K562 (cell line): ENCODE results near the gene FCGR3A. TPM values are rescaled to one million over a fixed set of nuclear protein-coding genes. Genes with fewer than 3 reads are reported as not detected.
A peak's percentile ranks its signal among the peaks of the same experiment; 100 is the strongest.
"Not testable (repeated sequence)": the region's sequence is repeated elsewhere in the genome, so short reads cannot be mapped to it uniquely, and the experiment has no call there.

Experiments used
- ATAC-seq: fragments of 200-7000 bp; cut with Tn5 transposase; 3 replicates; pipeline ENCODE4 v1.9.1; 2020; ENCODE audit warnings: moderate library complexity
- BruUV-seq: library from RNA; stranded (reverse); fragments of 400-500 nt; replicated peaks from 2 replicates; lab custom pipeline; 2021; lab: Mats Ljungman, UMichigan
- CTCF ChIA-PET: fragments of 300-600 bp; formaldehyde crosslinking; extraction: SDS; loops from one replicate; lab custom pipeline; 2021; ENCODE audit warnings: low intra/inter-chr PET ratio; lab: Yijun Ruan, JAX
- POLR2A ChIA-PET: fragments of 300-600, 350-650 bp; sonication (Branson Sonifier 250); formaldehyde crosslinking; extraction: SDS; loops from one replicate; lab custom pipeline; 2021; ENCODE audit warnings: antibody characterized with exemption, inconsistent platforms; lab: Yijun Ruan, JAX
- DNase-seq, 4 experiments: peaks; one replicate each; pipeline versions ENCODE4 v3.0.0 to v3.0.0-alpha.2; 2011 to 2018; ENCODE audit warnings: low spot score in 3 of 4, mixed read lengths in 3 of 4; ENCODE audit errors: extremely low read depth in 1 of 4
- FAIRE-seq: peaks from 2 replicates; lab custom pipeline; 2011; peaks lifted over from hg19 to GRCh38; lab: Jason Lieb, UNC
- H2AFZ ChIP-seq: 2 replicates; pipeline ENCODE4 v1.6.0; 2011; ENCODE audit warnings: low read depth, low read length, control low read depth, inconsistent platforms
- H3K27ac ChIP-seq: fragments of 200-600 bp; 3 replicates; pipeline ENCODE4 v1.8.0; 2011; ENCODE audit warnings: low read depth, mild to moderate bottlenecking, control low read depth, inconsistent platforms, low read length, moderate library complexity, mixed read lengths; ENCODE audit errors: extremely low read depth
- H3K27me3 ChIP-seq, 2 experiments: fragments of 300-600 bp in 1 of 2; 2 replicates in 1 of 2; 3 replicates in 1 of 2; pipeline versions ENCODE4 v1.6.0 to v1.8.0; 2011; ENCODE audit warnings: inconsistent platforms in 2 of 2, low read length in 2 of 2, mild to moderate bottlenecking in 1 of 2, mixed read lengths in 1 of 2, moderate library complexity in 1 of 2; ENCODE audit not compliant: control insufficient read depth in 2 of 2, insufficient read depth in 2 of 2
- H3K36me3 ChIP-seq: fragments of 300-600 bp; 3 replicates; pipeline ENCODE4 v1.8.0; 2011; ENCODE audit warnings: mild to moderate bottlenecking, low read length, inconsistent platforms; ENCODE audit not compliant: control insufficient read depth, insufficient read depth
- H3K4me1 ChIP-seq, 2 experiments: fragments of 200-600 bp in 1 of 2; replicated peaks in 1 of 2; 2 replicates in 1 of 2; 3 replicates in 1 of 2; pipeline versions ENCODE4 v1.5.1 to v1.8.0; 2011; ENCODE audit warnings: inconsistent platforms in 2 of 2, low read length in 2 of 2, mild to moderate bottlenecking in 1 of 2, mixed read lengths in 1 of 2, moderate library complexity in 1 of 2; ENCODE audit not compliant: control insufficient read depth in 2 of 2, insufficient read depth in 2 of 2
- H3K4me2 ChIP-seq: 2 replicates; pipeline ENCODE4 v1.6.1; 2011; ENCODE audit warnings: low read length, control low read depth, inconsistent platforms, mixed read lengths; ENCODE audit not compliant: insufficient read depth
- H3K4me3 ChIP-seq: fragments of 200-600 bp; sonication (generic), shearing (Covaris generic); 2 replicates; pipeline ENCODE4 v1.5.1; 2016; ENCODE audit warnings: control low read depth, inconsistent platforms
- H3K79me2 ChIP-seq: fragments of 200-600 bp; 3 replicates; pipeline ENCODE4 v1.8.0; 2011; ENCODE audit warnings: low read length, inconsistent platforms; ENCODE audit not compliant: control insufficient read depth, insufficient read depth
- H3K9ac ChIP-seq, 2 experiments: 2 replicates each; pipeline versions ENCODE4 v1.6.0 to v1.6.1; 2011; ENCODE audit warnings: low read depth in 2 of 2, low read length in 2 of 2, control low read depth in 1 of 2, inconsistent platforms in 1 of 2, mild to moderate bottlenecking in 1 of 2, mixed read lengths in 1 of 2; ENCODE audit not compliant: insufficient read depth in 1 of 2
- H3K9me1 ChIP-seq: one replicate; pipeline ENCODE4 v1.6.0; 2011; ENCODE audit warnings: inconsistent platforms, mild to moderate bottlenecking, low read length, moderate library complexity; ENCODE audit not compliant: control insufficient read depth, insufficient read depth
- H3K9me3 ChIP-seq: replicated peaks from 2 replicates; pipeline ENCODE4 v1.5.1; 2011; ENCODE audit warnings: low read depth, low read length, inconsistent platforms; ENCODE audit not compliant: control insufficient read depth, insufficient read depth
- H4K20me1 ChIP-seq: replicated peaks from 2 replicates; pipeline ENCODE4 v1.6.1; 2011; ENCODE audit warnings: low read length, inconsistent platforms, mixed read lengths; ENCODE audit not compliant: control insufficient read depth, insufficient read depth
- CBX3 ChIP-seq, 2 experiments: IDR thresholded peaks; 1 replicate in 1 of 2; 2 replicates in 1 of 2; pipeline ENCODE4 v1.6.1; 2012; ENCODE audit warnings: inconsistent platforms in 2 of 2, low read length in 2 of 2, borderline replicate concordance in 1 of 2, control low read depth in 1 of 2
- TRIM28 ChIP-seq: fragments of 450-650 bp; IDR thresholded peaks from 2 replicates; pipeline ENCODE4 v1.6.1; 2017
- ZNF445 ChIP-seq: fragments of 250-450 bp; sonication (Bioruptor Pico); IDR thresholded peaks from 2 replicates; pipeline ENCODE4 v1.4.0; 2020; ENCODE audit warnings: low read depth, mild to moderate bottlenecking, moderate library complexity
- WGBS: fragments of 100-300 bp; shearing (Covaris generic); methylation state at CpG from one replicate; pipeline ENCODE4 v1.1.6; 2016; ENCODE audit warnings: low coverage, mixed read lengths; ENCODE audit not compliant: insufficient coverage; ENCODE audit errors: missing lambda C conversion rate; 5-methylcytosine and 5-hydroxymethylcytosine counted together
- in situ Hi-C: fragments of 300-500 bp; cut with MboI; formaldehyde crosslinking; loops from 4 replicates; pipeline ENCODE4 v1.15.0; 2018; ENCODE audit warnings: inconsistent platforms, mixed read lengths
- intact Hi-C: fragments of 100-400 bp; cut with micrococcal nuclease; formaldehyde crosslinking; loops from 2 replicates; pipeline ENCODE4 v1.14.2; 2022
- polyA plus RNA-seq, 8 experiments: library from polyadenylated mRNA; depleted of rRNA in 4 of 8; stranded (reverse) in 5 of 8; unstranded in 3 of 8; fragments of >200 nt; fragmentation: Nextera tagmentation in 2 of 8; fragmentation: Illumina TruSeq in 1 of 8; extraction: Ambion mirVana in 2 of 8; extraction: Trizol in 1 of 8; gene quantifications; 2 replicates each; pipeline versions ENCODE4 v1.2.1 to v1.2.3, GENCODE V29; 2011 to 2014; ENCODE audit warnings: inconsistent platforms in 1 of 8, missing spikeins in 1 of 8
- total RNA-seq, 7 experiments: library from RNA; depleted of rRNA in 6 of 7; stranded (reverse); fragments of >200 nt in 6 of 7; fragmentation: Illumina TruSeq in 2 of 7; extraction: Trizol in 2 of 7; gene quantifications; 2 replicates each; pipeline versions ENCODE4 v1.2.1 to v1.2.3, GENCODE V29; 2011 to 2021; ENCODE audit warnings: low replicate concordance in 1 of 7
- TF ChIP-seq, protein P1 (sequence below): fragments of 450-650 bp; IDR thresholded peaks from 2 replicates; pipeline ENCODE4 v1.6.1; 2018; ENCODE audit warnings: mild to moderate bottlenecking, low read depth; ENCODE audit not compliant: partially characterized antibody

FCGR3A gene
- total and polyA plus RNA-seq, 9 of the 15 experiments (the other 6 are each of a cell fraction or from before 2014, with no cell fraction given), result 0.04 to 0.29 (median 0.14) TPM; not detected in 3

DNA sequence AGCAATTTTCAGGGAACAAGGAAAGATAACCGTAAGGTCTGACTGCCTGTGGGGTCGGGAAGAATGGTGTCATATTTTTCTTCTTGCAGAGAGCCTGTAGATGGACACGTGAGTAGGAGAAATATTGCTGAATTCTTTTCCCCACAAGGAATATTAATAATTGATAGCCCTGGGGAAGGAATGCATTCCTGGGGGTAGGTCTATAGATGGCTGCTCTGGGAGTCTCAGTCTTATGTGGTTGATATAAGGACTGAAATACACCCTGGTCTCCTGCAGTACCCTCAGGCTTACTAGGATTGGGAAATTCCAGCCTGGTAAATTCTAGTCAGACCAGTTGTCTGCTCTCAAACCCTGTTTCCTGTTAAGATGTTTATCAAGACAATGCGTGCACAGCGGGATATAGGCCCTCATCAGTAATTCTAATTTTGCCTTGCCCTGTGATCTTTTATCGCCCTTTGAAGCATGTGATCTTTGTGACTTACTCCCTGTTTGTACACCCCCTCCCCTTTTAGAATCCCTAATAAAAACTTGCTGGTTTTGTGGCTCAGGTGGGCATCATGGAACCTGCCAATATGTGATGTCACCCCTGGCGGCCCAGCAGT, 12.4 kb downstream of the FCGR3A start:
- H3K9ac ChIP-seq, ATAC-seq, FAIRE-seq, CTCF ChIA-PET, H3K4me2 ChIP-seq, H3K9me1 ChIP-seq, POLR2A ChIA-PET, DNase-seq, in situ Hi-C loops, H2AFZ ChIP-seq, H3K4me3 ChIP-seq, H3K79me2 ChIP-seq, H3K9me3 ChIP-seq, H4K20me1 ChIP-seq, H3K4me1 ChIP-seq, H3K27ac ChIP-seq, BruUV-seq, H3K36me3 ChIP-seq, H3K27me3 ChIP-seq, intact Hi-C loops: not testable (repeated sequence)
- TF ChIP-seq TRIM28 (peak; percentile 89), CBX3 (IDR thresholded peaks at IDR 0.05; ENCODE audit: borderline replicate concordance in 1 of 2, low read length in 2 of 2) (0 out of 3 replicates have a peak, but pooled peaks of 1 of the 2 experiments have one; percentile 32), ZNF445 (peak; percentile 92)
- TF ChIP-seq, protein P1, sequence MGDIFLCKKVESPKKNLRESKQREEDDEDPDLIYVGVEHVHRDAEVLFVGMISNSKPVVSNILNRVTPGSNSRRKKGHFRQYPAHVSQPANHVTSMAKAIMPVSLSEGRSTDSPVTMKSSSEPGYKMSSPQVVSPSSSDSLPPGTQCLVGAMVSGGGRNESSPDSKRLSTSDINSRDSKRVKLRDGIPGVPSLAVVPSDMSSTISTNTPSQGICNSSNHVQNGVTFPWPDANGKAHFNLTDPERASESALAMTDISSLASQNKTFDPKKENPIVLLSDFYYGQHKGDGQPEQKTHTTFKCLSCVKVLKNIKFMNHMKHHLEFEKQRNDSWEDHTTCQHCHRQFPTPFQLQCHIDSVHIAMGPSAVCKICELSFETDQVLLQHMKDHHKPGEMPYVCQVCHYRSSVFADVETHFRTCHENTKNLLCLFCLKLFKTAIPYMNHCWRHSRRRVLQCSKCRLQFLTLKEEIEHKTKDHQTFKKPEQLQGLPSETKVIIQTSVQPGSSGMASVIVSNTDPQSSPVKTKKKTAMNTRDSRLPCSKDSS, result peak; percentile 43
- 68% methylated on average over 5 of the region's 7 CpGs for WGBS
